Neural cell (in vitro differentiated cells): Measurements from ENCODE around the gene IL36A.

Experiments used
- CTCF ChIP-seq: fragments of 450-650 bp; IDR thresholded peaks from 2 replicates; pipeline ENCODE4 v1.5.1; 2014; ENCODE audit warnings: antibody characterized with exemption, mild to moderate bottlenecking, moderate library complexity; ENCODE audit not compliant: poor library complexity, severe bottlenecking
- EP300 ChIP-seq: fragments of 450-650 bp; conservative IDR thresholded peaks from 2 replicates; pipeline ENCODE4 v1.6.1; 2014; ENCODE audit warnings: antibody characterized with exemption, mild to moderate bottlenecking, moderate library complexity; ENCODE audit not compliant: poor library complexity, severe bottlenecking
- EZH2 ChIP-seq: fragments of 200-600, 300-800 bp; shearing (Covaris generic), sonication (generic); IDR thresholded peaks from 2 replicates; pipeline ENCODE4 v1.6.1; 2014; ENCODE audit warnings: antibody characterized with exemption, low read length, borderline replicate concordance, mild to moderate bottlenecking; ENCODE audit not compliant: insufficient read depth, poor library complexity, severe bottlenecking
- MXI1 ChIP-seq: fragments of 450-650 bp; conservative IDR thresholded peaks from 2 replicates; pipeline ENCODE4 v1.6.1; 2014; ENCODE audit warnings: antibody characterized with exemption, mild to moderate bottlenecking; ENCODE audit not compliant: poor library complexity, severe bottlenecking
- POLR2AphosphoS5 ChIP-seq: IDR thresholded peaks from 2 replicates; pipeline ENCODE4 v1.6.1; 2012
- RAD21 ChIP-seq: fragments of 450-650 bp; conservative IDR thresholded peaks from 2 replicates; pipeline ENCODE4 v1.6.1; 2014; ENCODE audit warnings: antibody characterized with exemption, mild to moderate bottlenecking, moderate library complexity
- SMC3 ChIP-seq: fragments of 450-650 bp; conservative IDR thresholded peaks from 2 replicates; pipeline ENCODE4 v1.6.1; 2014; ENCODE audit warnings: antibody characterized with exemption, mild to moderate bottlenecking, moderate library complexity; ENCODE audit not compliant: poor library complexity

- TF ChIP-seq CTCF (no peak), POLR2AphosphoS5 (no peak), SMC3 (no peak), EP300 (no peak), EZH2 (no peak), RAD21 (no peak), MXI1 (no peak)
These were observed 20.5 kb downstream of the IL36A start for GRCh38 chr2:113025737-113026136.
